ENCODE measurements around the gene AUP1.
"Not testable (repeated sequence)": the region's sequence is repeated elsewhere in the genome, so short reads cannot be mapped to it uniquely, and the experiment has no call there.

AUP1 gene

DNA sequence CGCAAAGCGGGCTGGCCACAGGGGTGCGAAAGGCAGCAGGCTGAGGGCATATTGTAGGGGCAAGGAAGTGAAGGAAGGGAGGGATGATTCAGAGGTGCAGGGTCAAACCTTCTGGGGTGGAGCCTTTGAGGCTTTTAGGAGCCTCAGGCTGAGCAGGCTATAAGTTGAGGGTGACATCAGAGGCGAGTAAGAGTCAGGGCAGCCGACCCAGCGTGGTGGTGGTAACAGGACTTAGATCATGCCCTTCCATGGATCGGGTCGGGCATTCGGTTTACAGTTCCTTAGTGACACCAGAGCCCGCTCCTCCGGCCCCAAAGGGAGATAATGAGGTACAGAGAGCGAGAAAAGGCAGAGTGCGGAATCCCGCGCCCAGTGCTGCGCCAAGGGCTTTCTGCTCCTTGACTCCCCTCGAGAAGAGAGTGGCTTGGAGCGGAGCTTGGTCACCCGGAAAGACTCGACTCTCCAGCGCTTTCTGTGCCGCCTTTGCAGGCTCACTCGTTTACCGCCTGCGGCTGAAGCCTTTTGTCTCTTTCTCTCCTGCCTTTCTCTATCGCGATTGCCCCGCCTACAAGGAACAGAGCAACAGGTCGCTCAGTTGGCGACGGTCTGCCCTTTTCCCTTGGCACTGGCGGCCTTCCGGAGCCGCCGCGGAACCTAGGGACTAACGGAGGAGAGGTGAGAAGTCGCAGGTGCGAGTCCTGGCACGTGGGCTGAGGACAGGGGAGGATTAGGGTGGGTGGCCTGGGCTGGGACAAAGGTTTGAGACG, 30.8 kb downstream of the AUP1 start:
- DNase-seq (ENCODE audit: low spot score) = no peak

DNA sequence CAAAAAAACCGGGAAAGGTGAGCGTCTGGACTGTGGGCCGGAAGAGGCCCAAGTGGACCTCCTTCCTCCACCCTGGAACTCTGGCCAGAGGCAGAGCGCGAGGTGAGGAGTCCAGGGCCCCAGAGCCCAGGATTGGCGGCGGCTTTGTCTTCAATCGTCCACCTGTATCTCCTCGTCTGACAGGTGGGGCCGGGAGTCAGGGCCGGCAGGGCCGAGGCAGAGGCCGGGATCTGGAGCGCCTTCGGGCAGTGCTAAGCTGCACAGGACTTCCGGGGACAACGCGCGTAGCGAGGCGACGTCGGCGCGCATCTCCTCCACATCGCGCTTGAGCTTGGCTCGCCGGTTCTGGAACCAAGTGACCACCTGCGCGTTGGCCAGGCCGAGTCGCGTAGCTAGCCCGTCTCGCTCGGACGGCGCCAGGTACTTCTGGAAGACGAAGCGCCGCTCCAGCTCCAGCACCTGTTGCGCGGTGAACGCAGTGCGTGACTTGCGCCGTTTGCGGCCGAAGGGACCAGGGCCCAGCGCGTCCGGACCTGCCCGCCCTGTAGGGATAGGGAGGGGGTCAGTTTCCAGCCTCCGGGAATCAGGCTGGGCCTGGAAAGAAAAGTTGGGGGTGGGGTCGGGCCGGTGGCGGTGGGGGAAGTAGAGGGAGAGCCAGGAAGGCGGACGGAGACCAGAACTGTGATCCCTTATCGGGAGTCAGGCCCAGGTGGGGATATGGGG, 31.6 kb downstream of the AUP1 start:
- no peak for DNase-seq (ENCODE audit: low spot score)

DNA sequence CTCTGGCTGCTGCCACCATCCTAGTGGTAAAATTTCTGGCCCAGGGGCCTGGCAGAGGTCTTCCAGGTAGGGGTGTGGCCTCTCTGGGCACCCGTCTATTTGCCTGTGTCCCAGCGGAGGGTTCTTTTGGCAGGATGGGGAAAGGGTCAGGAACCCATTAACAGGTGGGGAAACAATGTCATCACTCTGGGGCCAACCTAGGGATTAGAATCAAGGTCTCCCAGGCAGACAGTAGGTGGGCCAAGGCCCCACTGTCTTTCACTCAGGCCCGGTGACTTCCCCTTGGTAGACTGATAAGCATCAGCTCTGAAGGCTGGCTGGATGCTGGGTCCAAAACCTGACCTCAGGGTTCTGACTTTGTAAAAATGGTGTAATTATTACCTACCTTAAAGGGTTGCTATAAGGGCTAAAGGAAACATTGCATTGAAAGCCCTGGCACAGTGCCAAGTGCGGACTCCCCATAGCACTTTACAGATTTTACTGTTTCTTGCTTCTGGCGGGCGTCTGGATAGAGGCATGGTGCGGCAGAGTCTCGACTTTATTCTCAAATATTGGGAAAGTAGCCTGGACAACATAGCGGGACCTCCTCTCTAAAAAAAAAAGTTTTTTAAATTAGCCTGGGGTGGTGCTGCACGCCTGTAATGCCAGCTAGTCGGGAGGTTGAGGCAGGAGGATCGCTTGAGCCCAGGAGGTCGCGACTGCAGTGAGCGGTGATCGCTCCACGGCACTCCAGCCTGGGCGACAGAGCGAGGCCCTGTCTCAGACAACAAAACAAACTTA, 32.3 kb downstream of the AUP1 start:
- no peak for DNase-seq (ENCODE audit: low spot score)

DNA sequence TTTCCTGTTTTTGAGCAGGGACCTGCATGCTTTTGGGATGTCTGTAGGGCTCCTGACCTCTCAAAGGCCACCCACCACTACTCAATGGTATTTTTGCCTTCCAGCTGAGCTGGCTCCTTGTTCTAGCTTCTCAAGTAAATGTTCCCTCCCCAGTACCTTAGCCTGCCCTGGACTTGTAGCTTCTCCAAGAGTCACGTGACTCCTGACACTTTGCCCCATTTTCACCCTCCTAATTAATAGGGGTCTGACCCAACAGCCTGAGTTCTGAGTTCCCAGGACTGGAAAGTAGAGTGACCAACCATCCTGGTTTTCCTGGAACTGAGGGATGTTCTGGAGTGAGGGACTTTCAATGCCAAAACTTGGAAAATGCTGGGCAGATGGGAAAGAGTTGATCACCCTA, 34.1 kb downstream of the AUP1 start:
- DNase-seq (ENCODE audit: low spot score) = no peak

DNA sequence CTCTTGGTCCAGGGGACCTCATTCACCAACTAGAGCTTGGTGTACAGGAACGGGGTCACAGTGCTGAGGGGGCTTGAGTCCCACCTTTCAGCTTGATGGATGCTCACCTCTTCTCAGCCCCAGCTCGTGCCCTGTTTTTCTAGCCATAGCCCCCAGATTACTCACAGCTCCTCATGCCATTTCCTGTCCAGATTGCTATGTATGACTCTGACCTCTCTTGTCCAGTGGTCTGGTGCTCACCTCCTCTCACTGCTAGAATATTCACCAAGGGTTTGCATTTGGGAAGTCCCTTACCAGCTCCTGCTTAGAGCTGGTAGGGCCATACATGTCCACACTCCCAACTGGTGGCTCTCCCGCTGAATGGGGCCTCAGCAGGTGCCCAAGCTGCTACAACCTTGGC, 36.0 kb downstream of the AUP1 start:
- no peak for DNase-seq (ENCODE audit: low spot score)

DNA sequence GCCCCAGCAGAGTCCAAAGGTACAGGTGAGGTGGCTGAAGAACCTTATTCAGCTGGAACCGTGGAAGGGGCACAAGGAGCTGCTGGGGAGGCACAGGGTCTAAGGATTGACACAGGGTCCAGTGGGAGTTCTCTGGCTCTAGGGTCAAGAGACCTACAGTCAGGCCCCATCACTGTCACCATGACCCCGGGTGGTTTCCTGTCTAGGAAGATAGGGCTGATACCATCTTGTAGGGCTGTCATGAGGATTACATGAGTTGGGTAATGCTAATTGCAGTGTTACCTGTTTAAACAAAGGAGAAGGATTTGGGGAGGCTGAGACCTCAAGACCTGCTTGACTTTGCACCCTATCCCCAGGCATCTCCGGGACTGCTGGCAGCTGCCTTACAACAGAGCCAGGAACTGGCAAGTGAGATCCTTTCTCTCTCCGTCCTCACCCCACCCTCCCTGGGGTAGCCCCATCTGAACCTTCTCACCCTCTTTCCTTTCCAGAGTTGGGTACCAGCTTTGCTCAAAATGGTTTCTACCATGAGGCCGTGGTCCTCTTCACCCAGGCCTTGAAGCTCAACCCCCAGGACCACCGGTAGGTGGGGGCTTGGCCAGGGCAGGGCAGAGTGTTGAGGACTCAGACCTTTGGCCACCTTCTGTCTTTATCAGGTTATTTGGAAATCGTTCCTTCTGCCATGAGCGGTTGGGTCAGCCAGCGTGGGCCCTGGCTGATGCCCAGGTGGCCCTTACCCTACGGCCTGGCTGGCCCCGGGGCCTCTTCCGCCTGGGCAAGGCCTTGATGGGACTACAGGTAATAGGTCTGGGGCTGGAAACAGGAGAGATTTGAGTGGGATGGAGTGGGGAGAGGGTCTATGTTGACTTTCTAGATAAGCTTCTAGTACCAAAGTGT, 37.6 kb downstream of the AUP1 start:
- no peak for DNase-seq (ENCODE audit: low spot score)

DNA sequence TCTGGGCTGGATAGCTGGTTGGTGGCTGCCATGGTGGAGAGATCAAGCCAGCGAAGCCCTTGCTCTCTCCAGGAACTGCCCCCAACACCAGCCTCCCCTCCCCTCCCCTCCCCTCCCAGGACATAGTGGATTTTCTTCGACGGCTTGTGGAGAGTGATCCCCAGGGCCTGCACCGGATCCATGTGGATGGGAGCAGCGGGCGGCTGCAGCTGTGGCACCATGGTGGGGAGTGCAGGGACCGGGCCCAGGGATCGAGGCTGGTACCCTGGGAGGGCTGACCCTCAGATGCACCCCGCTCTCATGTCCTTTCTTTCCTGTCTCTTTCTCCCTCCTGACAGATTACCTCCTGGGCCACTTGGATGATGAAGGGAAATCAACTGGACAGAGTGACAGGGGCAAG, 39.6 kb downstream of the AUP1 start:
- DNase-seq (ENCODE audit: low spot score) = no peak

DNA sequence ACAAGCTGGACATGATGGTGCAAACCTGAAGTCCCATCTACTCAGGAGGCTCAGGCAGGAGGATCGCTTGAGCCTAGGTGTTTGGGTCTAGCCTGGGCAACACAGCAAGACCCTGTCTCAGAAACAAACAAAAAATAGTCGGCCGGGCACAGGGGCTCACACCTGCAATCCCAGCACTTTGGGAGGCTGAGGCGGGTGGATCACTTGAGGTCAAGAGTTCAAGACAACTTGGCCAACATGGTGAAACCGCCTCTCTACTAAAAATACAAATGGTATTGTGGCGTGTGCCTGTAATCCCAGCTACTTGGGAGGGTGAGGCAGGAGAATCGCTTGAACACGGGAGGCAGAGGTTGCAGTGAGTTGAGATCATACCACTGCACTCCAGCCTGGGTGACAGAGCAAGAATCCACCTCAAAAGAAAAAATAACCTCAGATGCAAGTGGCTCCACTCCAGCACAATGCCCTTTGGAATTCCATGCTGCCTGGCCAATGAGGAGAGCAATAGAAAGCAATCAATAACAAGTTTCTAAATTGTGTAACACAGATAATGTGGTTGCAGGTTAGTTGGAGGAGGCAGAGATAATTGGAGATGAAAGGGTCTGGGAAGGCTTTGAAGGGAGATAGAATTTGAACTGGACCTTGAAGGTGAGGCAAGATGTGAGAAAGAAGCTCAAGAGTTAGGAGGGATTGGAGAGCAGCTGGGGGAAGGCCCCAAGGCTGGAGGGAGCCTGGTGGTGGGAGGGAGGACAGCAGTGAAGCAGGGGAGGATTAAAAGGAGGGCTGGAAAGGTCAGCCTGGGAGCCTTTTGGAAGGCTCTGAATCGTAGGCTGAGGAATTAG, 40.6 kb downstream of the AUP1 start:
- no peak for DNase-seq (ENCODE audit: low spot score)

DNA sequence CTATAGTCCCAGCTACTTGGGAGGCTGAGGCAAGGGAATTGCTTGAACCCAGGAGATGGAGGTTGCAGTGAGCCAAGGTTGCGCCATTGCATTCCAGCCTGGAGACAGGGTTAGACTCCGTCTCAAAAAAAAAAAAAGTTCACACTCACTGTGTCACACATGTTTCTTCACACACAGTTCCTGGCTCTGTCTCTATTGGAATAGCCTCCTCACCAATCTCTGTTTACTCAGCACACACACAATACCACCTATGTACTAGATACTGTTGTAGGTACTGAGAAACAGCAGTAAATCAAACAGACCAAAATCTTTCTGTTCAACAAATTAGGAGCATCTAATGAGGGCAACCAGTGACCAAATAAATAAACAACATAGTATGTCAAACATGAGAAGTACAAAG, 43.4 kb downstream of the AUP1 start:
- DNase-seq (ENCODE audit: low spot score) = no peak

DNA sequence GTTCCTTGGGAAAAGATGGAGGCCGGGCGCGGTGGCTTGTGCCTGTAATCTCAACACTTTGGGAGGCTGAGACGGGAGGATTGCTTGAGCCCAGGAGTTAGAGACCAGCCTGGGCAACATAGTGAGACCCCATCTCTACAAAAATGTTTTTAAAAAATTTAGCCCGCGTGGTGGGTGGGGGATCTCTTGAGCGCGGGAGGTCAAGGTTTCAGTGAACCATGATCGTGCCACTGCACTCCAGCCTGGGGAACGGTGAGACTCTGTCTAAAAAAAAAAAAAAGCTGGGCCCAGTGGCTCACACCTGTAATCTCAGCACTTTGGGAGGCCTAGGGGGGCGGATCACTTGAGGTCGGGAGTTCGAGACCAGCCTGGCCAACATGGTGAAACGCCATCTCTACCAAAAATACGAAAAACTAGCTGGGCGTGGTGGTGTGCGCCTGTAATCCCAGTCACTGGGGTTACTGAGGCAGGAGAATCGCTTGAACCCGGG, 45.8 kb downstream of the AUP1 start:
- DNase-seq (ENCODE audit: low spot score) = not testable (repeated sequence)

DNA sequence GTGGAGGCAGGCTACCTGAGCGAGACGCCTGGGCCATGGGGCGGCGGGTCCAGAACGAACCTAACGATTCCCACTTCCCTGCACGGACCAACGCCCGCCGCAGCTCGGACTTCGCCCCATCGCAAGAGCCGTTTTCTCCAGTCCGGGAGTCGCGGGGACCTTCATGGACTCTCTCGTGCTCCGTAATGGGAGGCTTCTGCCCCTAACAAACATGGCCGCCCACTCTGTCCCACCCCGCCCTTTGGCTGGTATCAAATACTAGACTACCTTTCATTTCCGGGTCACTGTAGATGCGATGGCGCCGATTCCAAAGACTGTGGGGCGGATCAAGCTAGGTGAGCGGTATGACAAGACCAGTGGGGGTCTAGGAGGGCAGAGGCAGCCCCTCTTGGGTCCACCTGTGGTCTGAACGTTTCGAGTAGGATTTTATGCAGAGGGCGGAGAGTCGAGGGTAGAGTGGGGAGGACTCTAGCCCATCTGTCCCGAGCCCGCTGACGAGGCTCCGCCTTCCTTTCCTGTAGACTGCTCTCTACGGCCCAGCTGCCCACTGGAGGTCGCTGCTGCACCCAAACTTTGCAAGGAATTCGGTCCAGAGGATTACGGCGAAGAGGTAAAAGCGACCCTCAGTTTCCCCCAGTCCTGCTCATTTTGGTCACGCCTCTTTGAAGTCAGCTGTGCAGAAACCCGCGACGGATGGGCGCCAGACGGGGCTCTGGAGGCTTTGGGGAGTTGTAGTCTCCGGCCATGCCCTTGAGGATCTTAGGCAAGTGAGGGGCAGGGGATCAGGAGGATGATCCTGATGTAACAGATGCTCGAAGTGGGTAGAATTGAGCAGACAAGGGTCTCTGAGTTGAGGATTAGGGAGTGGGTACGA, 46.5 kb downstream of the AUP1 start, which contains the start of the genes CCDC142 and TTC31:
CCDC142 (minus strand) TSS at position 198 of the 874 bp plus-strand sequence; CDS start at position 37, 161 bp downstream.
TTC31 (plus strand) TSS at position 281 of the 874 bp plus-strand sequence; CDS start at position 296, 15 bp downstream.
- DNase-seq (ENCODE audit: low spot score) = peak; percentile 97

DNA sequence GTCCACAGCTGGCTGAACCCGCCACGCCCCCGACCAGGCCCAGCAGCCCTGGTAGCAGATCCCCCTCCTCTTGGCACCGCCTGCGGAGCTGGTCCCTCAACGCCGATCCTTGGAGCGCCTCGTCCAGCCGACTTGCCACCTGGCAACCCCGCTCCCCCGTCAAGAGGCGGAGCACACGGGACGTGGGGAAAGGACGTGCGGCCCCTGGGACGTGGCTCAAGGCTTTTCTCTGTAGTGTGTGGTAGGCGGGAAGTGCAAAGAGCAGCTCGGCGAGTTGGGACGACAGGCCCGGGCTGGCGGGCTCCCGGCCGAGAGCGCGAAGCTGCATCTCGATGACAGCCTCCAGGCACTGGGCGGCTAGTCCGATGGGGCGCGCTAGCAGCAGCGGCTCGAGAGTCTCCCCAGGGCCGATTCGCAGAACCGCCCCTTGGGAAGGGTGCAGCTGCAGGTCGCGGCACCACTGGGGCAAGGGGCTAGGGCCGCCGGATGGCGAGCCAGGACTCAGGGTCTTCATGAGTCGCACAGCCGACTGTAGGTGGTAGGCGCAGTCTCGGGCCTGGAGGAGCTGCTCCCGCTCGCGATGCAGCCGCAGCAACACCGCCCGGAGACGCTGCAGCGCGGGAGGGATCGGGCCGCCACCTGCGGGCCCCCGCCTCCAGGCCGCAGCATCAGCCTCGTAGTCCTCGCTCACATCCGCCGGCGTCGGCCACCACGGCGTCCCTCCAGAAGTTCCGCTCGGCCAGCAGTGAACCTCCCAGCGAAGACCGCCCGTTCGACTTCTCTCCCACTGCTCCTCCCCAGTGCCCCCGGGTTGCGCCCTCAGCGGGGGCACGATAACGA, 47.3 kb downstream of the AUP1 start:
- DNase-seq (ENCODE audit: low spot score) = no peak

DNA sequence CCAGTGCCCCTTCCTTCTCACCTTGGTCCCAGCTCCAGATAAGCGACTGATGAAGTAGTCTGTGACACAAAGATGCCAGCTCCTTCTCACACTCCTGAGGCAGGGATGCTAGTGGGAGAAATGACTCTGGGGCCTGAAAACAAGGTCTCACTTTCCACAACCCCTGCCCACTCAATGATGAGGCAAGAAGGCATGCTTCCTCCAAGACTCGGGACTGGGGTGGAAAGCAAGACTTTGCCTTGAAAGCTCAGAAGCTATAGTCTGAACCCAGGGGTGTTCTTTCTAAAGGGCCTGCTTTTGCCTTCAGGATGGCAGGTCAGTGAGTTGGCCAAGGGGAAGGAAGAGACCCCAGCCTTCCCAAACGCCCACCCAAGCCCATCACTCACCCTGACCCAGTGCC, 48.1 kb downstream of the AUP1 start:
- DNase-seq (ENCODE audit: low spot score) = no peak
